ENCODE results near the gene CNTN1. TPM values are rescaled to one million over a fixed set of nuclear protein-coding genes. Genes with fewer than 3 reads are reported as not detected.

Gene CNTN1
- total and polyA plus RNA-seq, 2 of the 8 experiments (the other 6 are each of a cell fraction or from before 2014, with no cell fraction given): 7.2 to 21.8 TPM

DNA sequence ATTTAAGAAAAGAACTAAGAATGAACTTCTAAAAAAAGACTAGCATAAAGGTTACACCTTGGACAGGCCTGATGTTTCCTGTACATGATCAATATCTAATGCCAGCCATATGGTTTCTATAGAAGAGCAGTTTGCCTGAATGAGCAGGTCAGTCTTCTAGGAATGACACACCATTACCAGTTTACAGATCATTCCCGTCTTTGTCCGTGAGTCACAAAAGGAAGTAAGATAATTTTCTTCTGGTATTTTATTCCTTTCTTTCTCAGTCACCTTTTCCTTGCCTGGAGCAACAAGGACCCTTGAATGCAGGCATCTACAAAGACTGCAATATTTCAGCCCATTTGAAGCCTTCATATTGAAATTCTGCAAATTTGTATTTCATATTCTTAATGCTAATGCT lies 44.6 kb upstream of the CNTN1 start (continued):
- TF ChIP-seq, protein P1, sequence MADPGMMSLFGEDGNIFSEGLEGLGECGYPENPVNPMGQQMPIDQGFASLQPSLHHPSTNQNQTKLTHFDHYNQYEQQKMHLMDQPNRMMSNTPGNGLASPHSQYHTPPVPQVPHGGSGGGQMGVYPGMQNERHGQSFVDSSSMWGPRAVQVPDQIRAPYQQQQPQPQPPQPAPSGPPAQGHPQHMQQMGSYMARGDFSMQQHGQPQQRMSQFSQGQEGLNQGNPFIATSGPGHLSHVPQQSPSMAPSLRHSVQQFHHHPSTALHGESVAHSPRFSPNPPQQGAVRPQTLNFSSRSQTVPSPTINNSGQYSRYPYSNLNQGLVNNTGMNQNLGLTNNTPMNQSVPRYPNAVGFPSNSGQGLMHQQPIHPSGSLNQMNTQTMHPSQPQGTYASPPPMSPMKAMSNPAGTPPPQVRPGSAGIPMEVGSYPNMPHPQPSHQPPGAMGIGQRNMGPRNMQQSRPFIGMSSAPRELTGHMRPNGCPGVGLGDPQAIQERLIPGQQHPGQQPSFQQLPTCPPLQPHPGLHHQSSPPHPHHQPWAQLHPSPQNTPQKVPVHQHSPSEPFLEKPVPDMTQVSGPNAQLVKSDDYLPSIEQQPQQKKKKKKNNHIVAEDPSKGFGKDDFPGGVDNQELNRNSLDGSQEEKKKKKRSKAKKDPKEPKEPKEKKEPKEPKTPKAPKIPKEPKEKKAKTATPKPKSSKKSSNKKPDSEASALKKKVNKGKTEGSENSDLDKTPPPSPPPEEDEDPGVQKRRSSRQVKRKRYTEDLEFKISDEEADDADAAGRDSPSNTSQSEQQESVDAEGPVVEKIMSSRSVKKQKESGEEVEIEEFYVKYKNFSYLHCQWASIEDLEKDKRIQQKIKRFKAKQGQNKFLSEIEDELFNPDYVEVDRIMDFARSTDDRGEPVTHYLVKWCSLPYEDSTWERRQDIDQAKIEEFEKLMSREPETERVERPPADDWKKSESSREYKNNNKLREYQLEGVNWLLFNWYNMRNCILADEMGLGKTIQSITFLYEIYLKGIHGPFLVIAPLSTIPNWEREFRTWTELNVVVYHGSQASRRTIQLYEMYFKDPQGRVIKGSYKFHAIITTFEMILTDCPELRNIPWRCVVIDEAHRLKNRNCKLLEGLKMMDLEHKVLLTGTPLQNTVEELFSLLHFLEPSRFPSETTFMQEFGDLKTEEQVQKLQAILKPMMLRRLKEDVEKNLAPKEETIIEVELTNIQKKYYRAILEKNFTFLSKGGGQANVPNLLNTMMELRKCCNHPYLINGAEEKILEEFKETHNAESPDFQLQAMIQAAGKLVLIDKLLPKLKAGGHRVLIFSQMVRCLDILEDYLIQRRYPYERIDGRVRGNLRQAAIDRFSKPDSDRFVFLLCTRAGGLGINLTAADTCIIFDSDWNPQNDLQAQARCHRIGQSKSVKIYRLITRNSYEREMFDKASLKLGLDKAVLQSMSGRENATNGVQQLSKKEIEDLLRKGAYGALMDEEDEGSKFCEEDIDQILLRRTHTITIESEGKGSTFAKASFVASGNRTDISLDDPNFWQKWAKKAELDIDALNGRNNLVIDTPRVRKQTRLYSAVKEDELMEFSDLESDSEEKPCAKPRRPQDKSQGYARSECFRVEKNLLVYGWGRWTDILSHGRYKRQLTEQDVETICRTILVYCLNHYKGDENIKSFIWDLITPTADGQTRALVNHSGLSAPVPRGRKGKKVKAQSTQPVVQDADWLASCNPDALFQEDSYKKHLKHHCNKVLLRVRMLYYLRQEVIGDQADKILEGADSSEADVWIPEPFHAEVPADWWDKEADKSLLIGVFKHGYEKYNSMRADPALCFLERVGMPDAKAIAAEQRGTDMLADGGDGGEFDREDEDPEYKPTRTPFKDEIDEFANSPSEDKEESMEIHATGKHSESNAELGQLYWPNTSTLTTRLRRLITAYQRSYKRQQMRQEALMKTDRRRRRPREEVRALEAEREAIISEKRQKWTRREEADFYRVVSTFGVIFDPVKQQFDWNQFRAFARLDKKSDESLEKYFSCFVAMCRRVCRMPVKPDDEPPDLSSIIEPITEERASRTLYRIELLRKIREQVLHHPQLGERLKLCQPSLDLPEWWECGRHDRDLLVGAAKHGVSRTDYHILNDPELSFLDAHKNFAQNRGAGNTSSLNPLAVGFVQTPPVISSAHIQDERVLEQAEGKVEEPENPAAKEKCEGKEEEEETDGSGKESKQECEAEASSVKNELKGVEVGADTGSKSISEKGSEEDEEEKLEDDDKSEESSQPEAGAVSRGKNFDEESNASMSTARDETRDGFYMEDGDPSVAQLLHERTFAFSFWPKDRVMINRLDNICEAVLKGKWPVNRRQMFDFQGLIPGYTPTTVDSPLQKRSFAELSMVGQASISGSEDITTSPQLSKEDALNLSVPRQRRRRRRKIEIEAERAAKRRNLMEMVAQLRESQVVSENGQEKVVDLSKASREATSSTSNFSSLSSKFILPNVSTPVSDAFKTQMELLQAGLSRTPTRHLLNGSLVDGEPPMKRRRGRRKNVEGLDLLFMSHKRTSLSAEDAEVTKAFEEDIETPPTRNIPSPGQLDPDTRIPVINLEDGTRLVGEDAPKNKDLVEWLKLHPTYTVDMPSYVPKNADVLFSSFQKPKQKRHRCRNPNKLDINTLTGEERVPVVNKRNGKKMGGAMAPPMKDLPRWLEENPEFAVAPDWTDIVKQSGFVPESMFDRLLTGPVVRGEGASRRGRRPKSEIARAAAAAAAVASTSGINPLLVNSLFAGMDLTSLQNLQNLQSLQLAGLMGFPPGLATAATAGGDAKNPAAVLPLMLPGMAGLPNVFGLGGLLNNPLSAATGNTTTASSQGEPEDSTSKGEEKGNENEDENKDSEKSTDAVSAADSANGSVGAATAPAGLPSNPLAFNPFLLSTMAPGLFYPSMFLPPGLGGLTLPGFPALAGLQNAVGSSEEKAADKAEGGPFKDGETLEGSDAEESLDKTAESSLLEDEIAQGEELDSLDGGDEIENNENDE (IDR thresholded peaks at IDR 0.05; ENCODE audit: insufficient replicate concordance, low read length): no peak
- TF ChIP-seq POU5F1 (IDR thresholded peaks at IDR 0.05; ENCODE audit: low read depth, low read length) (no peak), SP1 (IDR thresholded peaks at IDR 0.05; ENCODE audit: low read depth, low read length) (no peak), BCL11A (IDR thresholded peaks at IDR 0.05; ENCODE audit: low read depth in 2 of 2, low read length in 2 of 2) (no peak), SIN3A (conservative IDR thresholded peaks at IDR 0.05 in 1 of 2, IDR thresholded peaks at IDR 0.05 in 1 of 2; ENCODE audit: low read depth in 1 of 2, low read length in 2 of 2) (no peak), CBX5 (IDR thresholded peaks at IDR 0.05; ENCODE audit: low read depth, low read length) (no peak), RBBP5 (IDR thresholded peaks at IDR 0.05; ENCODE audit: borderline replicate concordance, low read depth, low read length) (no peak), TEAD4 (IDR thresholded peaks at IDR 0.05; ENCODE audit: low read depth, low read length) (no peak), CREB1 (IDR thresholded peaks at IDR 0.05) (no peak), NANOG (IDR thresholded peaks at IDR 0.05; ENCODE audit: insufficient read depth, low read depth, low read length, poor library complexity, severe bottlenecking) (no peak), BACH1 (IDR thresholded peaks at IDR 0.05; ENCODE audit: low read length) (no peak), SAP30 (IDR thresholded peaks at IDR 0.05; ENCODE audit: insufficient read depth, insufficient replicate concordance, low read length) (no peak)

All from H1 (cell line).